ENCODE results near the gene HSPB7.
A peak's percentile ranks its signal among the peaks of the same experiment; 100 is the strongest.
"Not testable (repeated sequence)": the region's sequence is repeated elsewhere in the genome, so short reads cannot be mapped to it uniquely, and the experiment has no call there.

Gene HSPB7

DNA sequence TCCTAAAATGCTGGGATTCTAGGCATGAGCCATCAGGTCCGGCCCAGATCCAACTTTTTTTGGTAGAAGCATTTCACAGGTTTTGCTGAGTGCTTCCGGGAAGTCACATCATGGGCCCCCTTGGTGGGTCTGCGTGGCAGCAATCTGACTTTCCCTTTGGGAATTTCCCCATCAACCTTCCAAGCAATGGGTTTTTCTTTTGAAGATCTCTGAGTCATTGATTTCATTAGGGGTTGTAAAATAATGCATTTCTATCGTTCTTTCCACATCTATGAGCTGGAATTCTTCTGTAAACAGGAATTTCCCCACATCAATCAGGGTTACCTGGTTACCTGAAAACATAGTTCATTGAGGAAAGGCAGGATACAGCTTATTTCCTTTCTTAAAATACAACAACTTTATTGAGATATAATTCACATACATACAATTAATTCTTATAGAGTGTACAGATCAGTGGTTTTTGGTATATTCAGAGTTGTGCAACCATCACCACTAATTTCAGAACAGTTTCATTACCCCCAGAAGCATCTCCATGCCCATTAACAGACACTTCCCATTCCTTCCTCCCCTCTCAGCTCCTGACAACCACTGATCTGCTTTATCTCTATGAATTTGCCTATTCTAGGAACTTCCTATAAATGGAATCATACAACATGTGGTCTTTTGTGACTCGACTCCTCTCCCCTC, 32.1 kb downstream of the HSPB7 start:
- no peaks in the 10 kb centered on the region for H3K9me3 ChIP-seq (ENCODE audit: control insufficient read depth, low read length)
- no peaks in the 10 kb centered on the region for H3K36me3 ChIP-seq (ENCODE audit: control insufficient read depth, insufficient read depth, low read length, severe bottlenecking)
- no peaks in the 10 kb centered on the region for H3K27me3 ChIP-seq (replicated peaks; ENCODE audit: control insufficient read depth, insufficient read depth, low read length)
- DNase-seq (ENCODE audit: low read depth): no peak
- H3K4me1 ChIP-seq (ENCODE audit: control insufficient read depth, insufficient read depth, low read length): peaks cover 21% of the 10 kb centered on the region
- H3K4me3 ChIP-seq (ENCODE audit: low read length): no peak overlapping the region
- H3K9ac ChIP-seq (ENCODE audit: low read length): no peak overlapping the region

DNA sequence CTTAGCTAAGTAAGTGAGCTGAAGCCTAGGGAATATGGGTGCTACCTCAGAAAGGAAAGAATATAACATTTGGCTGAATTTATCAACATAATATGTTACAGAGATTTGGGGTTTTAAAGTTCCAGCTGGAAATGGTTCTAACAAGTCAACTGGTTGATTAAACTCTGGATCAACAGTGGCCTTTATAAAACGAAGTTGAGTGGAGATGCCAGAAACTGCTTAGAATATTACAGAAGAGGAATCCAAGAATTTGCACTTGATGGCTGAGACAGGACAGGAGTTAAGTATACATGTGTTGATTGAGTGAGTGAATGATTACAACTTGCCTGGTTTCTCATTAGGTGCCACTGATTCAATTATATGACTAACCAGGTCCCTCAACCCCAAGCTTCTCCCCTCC, 34.6 kb downstream of the HSPB7 start:
- Histone ChIP-seq H3K36me3 (ENCODE audit: control insufficient read depth, insufficient read depth, low read length, severe bottlenecking) (no peaks in the 10 kb centered on the region), H3K27me3 (replicated peaks; ENCODE audit: control insufficient read depth, insufficient read depth, low read length) (no peaks in the 10 kb centered on the region), H3K9ac (ENCODE audit: low read length) (peak overlapping the region; percentile 10), H3K4me1 (ENCODE audit: control insufficient read depth, insufficient read depth, low read length) (peaks cover 21% of the 10 kb centered on the region), H3K9me3 (ENCODE audit: control insufficient read depth, low read length) (no peaks in the 10 kb centered on the region), H3K4me3 (ENCODE audit: low read length) (no peak overlapping the region)
- no peak for DNase-seq (ENCODE audit: low read depth)

DNA sequence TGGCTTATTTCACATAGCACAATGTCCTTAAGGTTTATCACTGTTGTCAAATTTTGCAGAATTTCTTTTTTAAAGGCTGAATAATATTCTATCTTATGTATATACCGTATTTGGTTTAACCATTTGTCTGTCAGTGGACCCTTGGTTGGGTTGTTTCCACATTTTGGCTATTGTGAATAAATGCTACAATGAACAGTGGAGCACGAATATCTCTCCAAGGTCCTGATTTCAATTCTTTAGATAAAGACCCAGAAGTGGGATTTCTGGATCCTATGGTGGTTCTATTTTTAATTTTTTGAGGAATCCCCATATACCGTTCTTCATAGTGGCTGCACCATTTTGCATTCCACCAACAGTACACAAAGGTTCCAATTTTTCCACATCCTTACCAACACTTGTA, 36.2 kb downstream of the HSPB7 start:
- no peaks in the 10 kb centered on the region for H3K9me3 ChIP-seq (ENCODE audit: control insufficient read depth, low read length)
- no peaks in the 10 kb centered on the region for H3K36me3 ChIP-seq (ENCODE audit: control insufficient read depth, insufficient read depth, low read length, severe bottlenecking)
- H3K27me3 ChIP-seq (replicated peaks; ENCODE audit: control insufficient read depth, insufficient read depth, low read length): no peaks in the 10 kb centered on the region
- no peak overlapping the region for H3K9ac ChIP-seq (ENCODE audit: low read length)
- H3K4me1 ChIP-seq (ENCODE audit: control insufficient read depth, insufficient read depth, low read length): peaks cover 21% of the 10 kb centered on the region
- H3K4me3 ChIP-seq (ENCODE audit: low read length): no peak overlapping the region
- no peak for DNase-seq (ENCODE audit: low read depth)

DNA sequence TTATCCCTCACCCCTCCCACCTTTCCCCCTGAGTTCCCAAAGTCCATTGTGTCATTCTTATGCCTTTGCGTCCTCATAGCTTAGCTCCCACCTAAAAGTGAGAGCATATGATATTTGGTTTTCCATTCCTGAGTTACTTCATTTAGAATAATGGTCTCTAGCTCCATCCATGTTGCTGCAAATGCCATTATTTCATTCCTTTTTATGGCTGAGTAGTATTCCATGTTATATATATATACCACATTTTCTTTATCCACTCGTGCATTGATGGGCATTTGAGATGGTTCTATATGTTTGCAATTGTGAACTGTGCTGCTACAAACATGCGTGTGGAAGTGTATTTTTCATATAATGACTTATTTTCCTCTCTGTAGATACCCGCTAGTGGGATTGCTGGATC, 39.9 kb downstream of the HSPB7 start:
- DNase-seq (ENCODE audit: low read depth); H3K27me3 ChIP-seq (replicated peaks; ENCODE audit: control insufficient read depth, insufficient read depth, low read length); H3K4me3 ChIP-seq (ENCODE audit: low read length); H3K9me3 ChIP-seq (ENCODE audit: control insufficient read depth, low read length); H3K36me3 ChIP-seq (ENCODE audit: control insufficient read depth, insufficient read depth, low read length, severe bottlenecking); H3K9ac ChIP-seq (ENCODE audit: low read length): not testable (repeated sequence)
- H3K4me1 ChIP-seq (ENCODE audit: control insufficient read depth, insufficient read depth, low read length): peaks cover 21% of the 10 kb centered on the region

DNA sequence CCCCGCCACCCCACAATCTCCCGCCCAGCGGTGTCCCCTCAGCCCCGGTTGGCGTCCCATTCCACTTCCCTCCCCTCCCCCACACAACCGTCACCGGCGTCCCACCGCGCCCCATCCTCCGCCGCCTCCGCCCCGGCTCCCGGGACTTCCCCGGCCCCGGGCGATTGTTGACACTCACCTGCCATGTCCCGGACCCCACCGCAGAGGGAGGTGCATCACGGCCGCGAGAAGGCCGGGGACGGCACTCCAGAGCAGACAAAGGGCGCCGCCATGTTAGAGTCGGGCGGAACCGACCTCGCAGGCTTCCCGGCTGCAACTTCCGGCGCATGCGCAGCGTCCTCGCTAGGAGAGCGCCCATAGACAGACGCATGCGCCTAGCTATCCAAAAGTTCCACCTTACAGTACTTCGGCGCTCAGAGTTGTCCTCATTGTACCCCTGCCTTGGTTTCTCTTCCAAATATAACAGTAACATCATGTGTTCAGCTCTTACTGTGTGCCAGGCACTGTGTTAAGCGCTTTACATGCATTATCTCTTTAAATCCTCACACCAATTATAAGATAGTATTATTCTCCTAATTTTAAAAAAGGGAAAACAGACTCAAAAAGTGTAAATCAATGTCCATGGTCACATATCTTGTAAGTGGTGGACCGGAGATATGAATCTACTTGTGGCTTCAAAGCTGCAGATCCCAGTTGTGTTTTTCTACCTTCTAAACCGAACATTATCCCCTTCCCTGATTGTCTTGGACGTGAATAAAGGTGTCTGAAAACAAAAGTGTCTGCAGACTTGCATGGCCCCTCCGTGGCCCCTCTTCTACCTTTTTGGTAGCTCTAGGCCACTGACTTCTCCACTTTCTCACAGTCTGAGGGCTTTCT, 41.8 kb downstream of the HSPB7 start, which contains the start of gene ZBTB17:
ZBTB17 (minus strand) TSS at position 297 of the 876 bp plus-strand sequence. CDS start 27,606 bp downstream, outside the sequence.
- DNase-seq (ENCODE audit: low read depth): peak; percentile 98
- peak within 1 kb of the TSS; percentile 92 for H3K4me3 ChIP-seq (ENCODE audit: low read length)
- H3K9ac ChIP-seq (ENCODE audit: low read length): peak within 1 kb of the TSS; percentile 87
- no peaks in the 10 kb centered on the region for H3K9me3 ChIP-seq (ENCODE audit: control insufficient read depth, low read length)
- H3K27me3 ChIP-seq (replicated peaks; ENCODE audit: control insufficient read depth, insufficient read depth, low read length): no peaks in the 10 kb centered on the region
- H3K36me3 ChIP-seq (ENCODE audit: control insufficient read depth, insufficient read depth, low read length, severe bottlenecking): peaks cover 15% of the 10 kb centered on the region
- H3K4me1 ChIP-seq (ENCODE audit: control insufficient read depth, insufficient read depth, low read length): peaks cover 16% of the 10 kb centered on the region

DNA sequence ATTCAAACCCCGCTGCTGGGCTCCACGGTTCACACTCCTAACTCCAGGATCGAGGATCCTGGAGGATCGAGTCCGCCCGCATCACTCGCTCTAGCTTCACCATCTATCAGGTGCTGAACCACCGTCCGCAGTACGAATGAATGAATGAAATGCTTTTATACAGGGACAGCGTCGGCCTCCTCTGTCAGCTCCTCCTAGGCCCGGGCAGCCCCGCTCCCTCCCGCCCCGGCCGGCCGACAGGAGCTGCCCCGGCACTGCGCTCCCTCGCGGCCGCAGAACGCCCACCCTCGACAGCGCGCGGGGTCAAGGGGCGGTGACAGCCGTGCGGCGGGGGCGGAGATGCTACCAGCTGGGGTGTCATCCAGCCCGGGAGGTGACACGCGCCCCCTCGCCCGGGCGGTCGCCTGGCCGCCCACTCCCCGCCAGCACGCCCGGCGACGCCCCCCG, 42.5 kb downstream of the HSPB7 start:
- peak overlapping the region; percentile 87 for H3K9ac ChIP-seq (ENCODE audit: low read length)
- peaks cover 16% of the 10 kb centered on the region for H3K4me1 ChIP-seq (ENCODE audit: control insufficient read depth, insufficient read depth, low read length)
- H3K27me3 ChIP-seq (replicated peaks; ENCODE audit: control insufficient read depth, insufficient read depth, low read length): no peaks in the 10 kb centered on the region
- peak overlapping the region; percentile 92 for H3K4me3 ChIP-seq (ENCODE audit: low read length)
- no peaks in the 10 kb centered on the region for H3K9me3 ChIP-seq (ENCODE audit: control insufficient read depth, low read length)
- peaks cover 15% of the 10 kb centered on the region for H3K36me3 ChIP-seq (ENCODE audit: control insufficient read depth, insufficient read depth, low read length, severe bottlenecking)
- DNase-seq (ENCODE audit: low read depth): peak; percentile 74

DNA sequence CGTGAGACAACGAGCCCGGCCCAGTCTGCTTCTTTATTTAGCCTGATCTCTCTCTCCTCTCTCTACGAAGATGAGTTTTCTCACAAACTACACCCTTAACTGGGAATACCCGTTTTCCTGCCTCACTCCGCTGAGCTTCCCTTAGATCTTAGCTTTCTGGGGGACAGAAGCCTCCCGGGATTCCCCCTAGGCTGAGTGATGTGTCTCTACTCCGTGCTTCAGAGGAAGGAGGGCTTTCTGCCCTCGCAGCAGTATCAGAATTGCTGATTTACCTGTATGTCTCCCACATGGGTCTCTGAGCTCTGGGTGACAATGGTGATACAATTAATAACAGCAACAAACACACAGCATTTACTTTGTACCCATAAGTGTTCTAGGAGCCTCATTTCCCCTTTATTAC, 43.0 kb downstream of the HSPB7 start:
- Histone ChIP-seq H3K4me3 (ENCODE audit: low read length) (peak overlapping the region; percentile 92), H3K9ac (ENCODE audit: low read length) (peak overlapping the region; percentile 87), H3K4me1 (ENCODE audit: control insufficient read depth, insufficient read depth, low read length) (peaks cover 16% of the 10 kb centered on the region), H3K36me3 (ENCODE audit: control insufficient read depth, insufficient read depth, low read length, severe bottlenecking) (peaks cover 17% of the 10 kb centered on the region), H3K9me3 (ENCODE audit: control insufficient read depth, low read length) (no peaks in the 10 kb centered on the region), H3K27me3 (replicated peaks; ENCODE audit: control insufficient read depth, insufficient read depth, low read length) (no peaks in the 10 kb centered on the region)
- no peak for DNase-seq (ENCODE audit: low read depth)

DNA sequence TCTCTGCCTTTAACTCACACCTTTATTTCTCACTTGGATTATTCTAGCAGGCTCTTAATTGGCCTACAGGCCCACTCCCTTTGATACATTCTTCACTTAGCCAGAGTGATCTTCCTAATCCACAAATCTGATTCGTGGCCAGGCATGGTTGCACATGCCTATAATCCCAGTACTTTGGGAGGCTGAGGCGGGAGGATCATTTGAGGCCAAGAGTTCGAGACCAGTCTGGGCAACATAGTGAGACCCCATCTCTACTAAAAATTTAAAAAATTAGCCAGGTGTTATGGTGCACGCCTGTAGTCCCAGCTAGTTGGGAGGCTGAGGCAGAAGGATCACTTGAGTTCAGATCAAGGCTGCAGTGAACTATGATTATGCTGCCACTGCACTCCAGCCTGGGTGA, 44.1 kb downstream of the HSPB7 start:
- DNase-seq (ENCODE audit: low read depth): no peak
- no peaks in the 10 kb centered on the region for H3K27me3 ChIP-seq (replicated peaks; ENCODE audit: control insufficient read depth, insufficient read depth, low read length)
- H3K4me1 ChIP-seq (ENCODE audit: control insufficient read depth, insufficient read depth, low read length): peaks cover 16% of the 10 kb centered on the region
- H3K9ac ChIP-seq (ENCODE audit: low read length): no peak overlapping the region
- H3K36me3 ChIP-seq (ENCODE audit: control insufficient read depth, insufficient read depth, low read length, severe bottlenecking): peaks cover 23% of the 10 kb centered on the region
- peaks cover 2% of the 10 kb centered on the region for H3K9me3 ChIP-seq (ENCODE audit: control insufficient read depth, low read length)
- no peak overlapping the region for H3K4me3 ChIP-seq (ENCODE audit: low read length)

DNA sequence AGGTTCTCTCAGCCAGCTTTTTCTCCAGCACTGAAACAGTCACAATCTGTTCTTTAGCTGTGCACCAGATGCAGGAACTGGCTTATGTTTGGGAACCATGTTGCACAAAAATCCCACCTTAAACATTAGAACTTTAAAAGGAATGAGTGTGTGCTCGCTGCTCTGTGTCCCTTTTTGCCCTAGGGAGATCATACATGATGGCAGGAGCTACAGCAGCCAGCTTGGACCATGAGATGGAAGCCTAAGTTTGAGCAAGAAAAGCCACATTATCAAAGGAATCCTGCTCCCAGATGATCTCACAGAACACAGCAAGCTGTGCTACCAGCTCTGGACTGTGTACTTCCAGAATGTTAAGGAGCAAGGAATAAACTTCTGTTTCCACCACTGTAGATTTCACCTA, 45.4 kb downstream of the HSPB7 start:
- no peak overlapping the region for H3K9ac ChIP-seq (ENCODE audit: low read length)
- H3K27me3 ChIP-seq (replicated peaks; ENCODE audit: control insufficient read depth, insufficient read depth, low read length): no peaks in the 10 kb centered on the region
- peaks cover 16% of the 10 kb centered on the region for H3K4me1 ChIP-seq (ENCODE audit: control insufficient read depth, insufficient read depth, low read length)
- DNase-seq (ENCODE audit: low read depth): no peak
- H3K4me3 ChIP-seq (ENCODE audit: low read length): no peak overlapping the region
- H3K36me3 ChIP-seq (ENCODE audit: control insufficient read depth, insufficient read depth, low read length, severe bottlenecking): peaks cover 28% of the 10 kb centered on the region
- H3K9me3 ChIP-seq (ENCODE audit: control insufficient read depth, low read length): peaks cover 4% of the 10 kb centered on the region

DNA sequence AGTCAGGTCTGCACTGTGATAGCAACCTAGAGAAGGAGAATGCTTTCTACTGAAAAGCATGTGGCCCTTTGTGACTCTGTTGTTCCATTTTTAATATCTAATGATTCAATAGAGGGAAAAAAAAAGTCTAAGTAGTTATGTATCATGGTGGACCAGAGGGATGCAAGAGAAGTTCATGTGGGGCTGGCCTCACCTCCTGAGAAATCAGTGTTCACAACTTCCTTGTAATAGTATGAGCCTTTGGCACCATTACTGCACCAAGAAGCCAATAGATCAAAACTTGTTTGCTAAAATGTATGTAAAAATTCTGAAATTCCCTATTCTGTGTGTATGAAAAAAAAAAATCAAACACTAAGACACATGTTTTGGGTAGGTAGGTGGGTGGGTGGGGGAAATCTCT, 46.9 kb downstream of the HSPB7 start:
- H3K9ac ChIP-seq (ENCODE audit: low read length): no peak overlapping the region
- peaks cover 28% of the 10 kb centered on the region for H3K36me3 ChIP-seq (ENCODE audit: control insufficient read depth, insufficient read depth, low read length, severe bottlenecking)
- no peaks in the 10 kb centered on the region for H3K27me3 ChIP-seq (replicated peaks; ENCODE audit: control insufficient read depth, insufficient read depth, low read length)
- no peak overlapping the region for H3K4me3 ChIP-seq (ENCODE audit: low read length)
- H3K4me1 ChIP-seq (ENCODE audit: control insufficient read depth, insufficient read depth, low read length): peaks cover 18% of the 10 kb centered on the region
- DNase-seq (ENCODE audit: low read depth): no peak
- peaks cover 4% of the 10 kb centered on the region for H3K9me3 ChIP-seq (ENCODE audit: control insufficient read depth, low read length)

DNA sequence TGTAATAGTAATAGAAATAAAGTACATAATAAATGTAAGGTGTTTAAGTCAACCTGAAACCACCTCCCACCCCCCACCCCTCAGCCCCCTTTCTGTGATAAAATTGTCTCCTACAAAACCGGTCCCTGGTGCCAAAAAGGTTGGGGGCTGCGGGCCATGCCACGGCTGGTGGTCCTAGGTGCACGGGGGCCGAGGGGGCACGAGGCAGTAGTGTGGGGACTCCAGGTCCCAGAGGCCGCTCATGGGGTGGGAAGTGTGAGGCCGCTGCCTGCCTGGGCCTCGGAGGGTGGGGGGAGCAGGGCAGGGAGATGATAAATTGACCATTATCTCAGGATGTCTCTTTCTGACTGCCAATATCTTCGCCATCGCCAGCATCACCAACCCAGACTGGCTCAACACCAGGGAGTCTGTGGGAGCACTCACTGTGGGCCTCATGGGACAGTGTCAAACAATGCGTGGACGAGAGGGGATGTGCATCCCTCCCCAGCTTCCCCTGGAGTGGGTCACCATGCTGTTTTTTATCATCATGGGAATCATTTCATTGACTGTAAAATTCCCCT, 48.4 kb downstream of the HSPB7 start:
- Histone ChIP-seq H3K9ac (ENCODE audit: low read length) (no peak overlapping the region), H3K9me3 (ENCODE audit: control insufficient read depth, low read length) (peaks cover 4% of the 10 kb centered on the region), H3K36me3 (ENCODE audit: control insufficient read depth, insufficient read depth, low read length, severe bottlenecking) (peaks cover 28% of the 10 kb centered on the region), H3K4me1 (ENCODE audit: control insufficient read depth, insufficient read depth, low read length) (peaks cover 23% of the 10 kb centered on the region), H3K27me3 (replicated peaks; ENCODE audit: control insufficient read depth, insufficient read depth, low read length) (no peaks in the 10 kb centered on the region), H3K4me3 (ENCODE audit: low read length) (no peak overlapping the region)
- no peak for DNase-seq (ENCODE audit: low read depth)

Data from adipocyte (in vitro differentiated cells).